Measurements from ENCODE around the gene CLSTN2. TPM values are rescaled to one million over a fixed set of nuclear protein-coding genes. Genes with fewer than 3 reads are reported as not detected.

The CLSTN2 gene
- polyA plus RNA-seq, 4 donors: under 0.01 to 1.2 (median 0.84) TPM; not detected in 1

DNA sequence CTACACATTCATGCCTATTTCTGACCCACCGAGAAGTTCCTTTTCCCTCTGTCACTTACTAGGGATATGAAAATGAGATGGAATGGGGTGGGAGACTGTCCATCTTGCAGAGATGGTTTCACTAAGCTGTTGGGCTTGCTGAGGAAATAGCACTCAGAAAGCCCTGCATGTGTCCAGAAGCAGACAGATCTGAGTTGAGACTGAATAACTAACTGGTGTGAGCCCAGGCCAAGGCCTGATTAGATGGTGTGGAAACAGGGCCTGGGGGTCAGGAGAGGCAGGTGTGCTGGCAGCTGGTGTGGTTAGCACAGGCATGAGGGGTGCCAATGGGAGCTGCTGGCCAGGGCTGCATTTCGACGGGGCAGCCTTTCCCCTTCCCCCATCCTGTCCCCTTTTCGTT lies 72.1 kb downstream of the CLSTN2 start:
- H3K27ac ChIP-seq (ENCODE audit: low read depth in 1 of 3, low read length in 2 of 3): no peak overlapping the region
- no peaks in the 10 kb centered on the region for H3K27me3 ChIP-seq (ENCODE audit: control insufficient read depth in 3 of 3, insufficient read depth in 3 of 3, low read length in 3 of 3)
- no peaks in the 10 kb centered on the region for H3K36me3 ChIP-seq (ENCODE audit: control insufficient read depth in 3 of 3, insufficient read depth in 2 of 3, low read depth in 1 of 3, low read length in 3 of 3)
- no peak for FAIRE-seq
- no peaks in the 10 kb centered on the region for H3K9me3 ChIP-seq (ENCODE audit: control insufficient read depth in 2 of 2, insufficient read depth in 1 of 2, low read depth in 1 of 2, low read length in 1 of 2)
- H3K4me1 ChIP-seq (ENCODE audit: control insufficient read depth in 3 of 3, insufficient read depth in 2 of 3, low read depth in 1 of 3, low read length in 2 of 3): no peaks in the 10 kb centered on the region
- no peak overlapping the region for H3K4me3 ChIP-seq (ENCODE audit: low read depth in 1 of 3, low read length in 3 of 3)
- WGBS, 3 donors: 74 to 85% (median 81%) methylated on average over 4 of the region's 4 CpGs
- DNase-seq: no peak

GRCh38 chr3:140007911-140008869 lies 73.2 kb downstream of the CLSTN2 start:
- Histone ChIP-seq H3K36me3 (ENCODE audit: control insufficient read depth in 3 of 3, insufficient read depth in 2 of 3, low read depth in 1 of 3, low read length in 3 of 3) (no peaks in the 10 kb centered on the region), H3K4me3 (ENCODE audit: low read depth in 1 of 3, low read length in 3 of 3) (no peak overlapping the region), H3K27me3 (ENCODE audit: control insufficient read depth in 3 of 3, insufficient read depth in 3 of 3, low read length in 3 of 3) (no peaks in the 10 kb centered on the region), H3K27ac (ENCODE audit: low read depth in 1 of 3, low read length in 2 of 3) (no peak overlapping the region), H3K4me1 (ENCODE audit: control insufficient read depth in 3 of 3, insufficient read depth in 2 of 3, low read depth in 1 of 3, low read length in 2 of 3) (no peaks in the 10 kb centered on the region), H3K9me3 (ENCODE audit: control insufficient read depth in 2 of 2, insufficient read depth in 1 of 2, low read depth in 1 of 2, low read length in 1 of 2) (no peaks in the 10 kb centered on the region)
- FAIRE-seq: no peak
- 58 to 66% (median 60%) methylated on average over 7 of the region's 7 CpGs for WGBS, 3 donors
- DNase-seq: no peak

- Histone ChIP-seq H3K4me1 (ENCODE audit: control insufficient read depth in 3 of 3, insufficient read depth in 2 of 3, low read depth in 1 of 3, low read length in 2 of 3) (no peaks in the 10 kb centered on the region), H3K36me3 (ENCODE audit: control insufficient read depth in 3 of 3, insufficient read depth in 2 of 3, low read depth in 1 of 3, low read length in 3 of 3) (no peaks in the 10 kb centered on the region), H3K27ac (ENCODE audit: low read depth in 1 of 3, low read length in 2 of 3) (no peak overlapping the region), H3K4me3 (ENCODE audit: low read depth in 1 of 3, low read length in 3 of 3) (no peak overlapping the region), H3K9me3 (ENCODE audit: control insufficient read depth in 2 of 2, insufficient read depth in 1 of 2, low read depth in 1 of 2, low read length in 1 of 2) (no peaks in the 10 kb centered on the region), H3K27me3 (ENCODE audit: control insufficient read depth in 3 of 3, insufficient read depth in 3 of 3, low read length in 3 of 3) (no peaks in the 10 kb centered on the region)
- no peak for FAIRE-seq
- WGBS, 3 donors: 40 to 45% (median 43%) methylated on average over 2 of the region's 2 CpGs
- no peak for DNase-seq
These were observed 75.4 kb downstream of the CLSTN2 start for GRCh38 chr3:140010391-140010790.

- H3K4me3 ChIP-seq (ENCODE audit: low read depth in 1 of 3, low read length in 3 of 3): no peak overlapping the region
- H3K36me3 ChIP-seq (ENCODE audit: control insufficient read depth in 3 of 3, insufficient read depth in 2 of 3, low read depth in 1 of 3, low read length in 3 of 3): no peaks in the 10 kb centered on the region
- H3K27ac ChIP-seq (ENCODE audit: low read depth in 1 of 3, low read length in 2 of 3): no peak overlapping the region
- FAIRE-seq: no peak
- 87 to 97% (median 88%) methylated on average over 2 of the region's 2 CpGs for WGBS, 3 donors
- no peaks in the 10 kb centered on the region for H3K9me3 ChIP-seq (ENCODE audit: control insufficient read depth in 2 of 2, insufficient read depth in 1 of 2, low read depth in 1 of 2, low read length in 1 of 2)
- no peaks in the 10 kb centered on the region for H3K4me1 ChIP-seq (ENCODE audit: control insufficient read depth in 3 of 3, insufficient read depth in 2 of 3, low read depth in 1 of 3, low read length in 2 of 3)
- no peak for DNase-seq
- H3K27me3 ChIP-seq (ENCODE audit: control insufficient read depth in 3 of 3, insufficient read depth in 3 of 3, low read length in 3 of 3): no peaks in the 10 kb centered on the region
These were observed 76.1 kb downstream of the CLSTN2 start for GRCh38 chr3:140011086-140011485.

DNA sequence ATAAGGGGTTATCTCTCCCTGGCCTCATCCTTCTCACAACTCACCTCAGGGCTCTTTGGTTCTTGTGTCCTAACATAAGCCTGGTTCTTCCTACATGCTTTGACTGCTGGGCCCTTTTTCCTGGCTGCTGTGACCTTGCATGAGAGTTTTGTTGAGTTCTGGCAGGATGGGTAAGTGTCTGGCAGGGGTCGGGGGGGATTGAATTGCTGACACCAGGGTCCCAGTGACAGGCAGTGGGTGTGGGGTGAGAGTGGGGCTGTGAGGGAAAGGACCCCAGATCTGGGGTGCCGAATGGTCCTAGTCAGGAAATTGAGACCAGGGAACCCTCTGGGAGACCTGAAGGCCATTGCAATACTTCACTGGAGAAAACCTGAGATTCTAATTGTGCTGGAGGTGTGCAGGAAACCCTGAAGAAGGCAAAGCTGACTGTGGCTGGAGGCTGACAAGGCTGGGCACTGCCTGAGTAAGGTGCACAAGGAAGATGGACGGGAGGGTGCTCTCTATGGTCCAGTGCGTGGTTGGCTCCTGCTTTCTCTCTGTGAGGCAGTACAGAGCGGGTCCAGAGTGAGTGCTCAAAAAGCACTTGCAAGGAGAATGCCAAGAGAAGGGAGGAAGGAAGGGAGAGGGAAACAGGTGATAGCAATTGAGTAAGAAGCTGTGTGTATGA lies 76.8 kb downstream of the CLSTN2 start:
- Histone ChIP-seq H3K36me3 (ENCODE audit: control insufficient read depth in 3 of 3, insufficient read depth in 2 of 3, low read depth in 1 of 3, low read length in 3 of 3) (no peaks in the 10 kb centered on the region), H3K27ac (ENCODE audit: low read depth in 1 of 3, low read length in 2 of 3) (no peak overlapping the region), H3K9me3 (ENCODE audit: control insufficient read depth in 2 of 2, insufficient read depth in 1 of 2, low read depth in 1 of 2, low read length in 1 of 2) (no peaks in the 10 kb centered on the region), H3K4me3 (ENCODE audit: low read depth in 1 of 3, low read length in 3 of 3) (no peak overlapping the region), H3K4me1 (ENCODE audit: control insufficient read depth in 3 of 3, insufficient read depth in 2 of 3, low read depth in 1 of 3, low read length in 2 of 3) (no peaks in the 10 kb centered on the region), H3K27me3 (ENCODE audit: control insufficient read depth in 3 of 3, insufficient read depth in 3 of 3, low read length in 3 of 3) (no peaks in the 10 kb centered on the region)
- WGBS, 3 donors: 78 to 82% (median 79%) methylated on average over 5 of the region's 5 CpGs
- DNase-seq (no peak), FAIRE-seq (no peak)

DNA sequence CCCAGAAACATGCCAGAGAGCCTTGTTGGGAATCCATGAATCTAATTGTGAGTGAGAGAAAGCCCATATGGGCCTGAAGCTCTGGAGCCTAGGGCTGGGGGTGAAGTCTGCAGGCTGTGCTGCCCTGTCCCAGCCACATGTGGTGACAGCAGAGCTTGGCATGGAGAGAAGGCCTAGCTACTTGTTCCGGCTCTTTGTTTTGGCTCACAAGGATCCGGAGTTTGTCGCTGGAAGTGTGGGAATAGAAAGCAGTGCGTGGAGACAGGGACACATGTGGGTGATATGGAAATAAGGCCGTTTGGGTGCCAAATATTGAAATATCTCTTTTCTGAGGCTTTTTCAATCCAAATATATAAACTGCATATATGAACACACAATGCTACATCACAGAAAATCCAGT lies 78.2 kb downstream of the CLSTN2 start:
- no peaks in the 10 kb centered on the region for H3K36me3 ChIP-seq (ENCODE audit: control insufficient read depth in 3 of 3, insufficient read depth in 2 of 3, low read depth in 1 of 3, low read length in 3 of 3)
- FAIRE-seq: no peak
- H3K4me1 ChIP-seq (ENCODE audit: control insufficient read depth in 3 of 3, insufficient read depth in 2 of 3, low read depth in 1 of 3, low read length in 2 of 3): no peaks in the 10 kb centered on the region
- H3K27me3 ChIP-seq (ENCODE audit: control insufficient read depth in 3 of 3, insufficient read depth in 3 of 3, low read length in 3 of 3): no peaks in the 10 kb centered on the region
- no peak overlapping the region for H3K4me3 ChIP-seq (ENCODE audit: low read depth in 1 of 3, low read length in 3 of 3)
- H3K27ac ChIP-seq (ENCODE audit: low read depth in 1 of 3, low read length in 2 of 3): no peak overlapping the region
- WGBS, 3 donors: 75 to 88% (median 86%) methylated on average over 5 of the region's 5 CpGs
- DNase-seq: no peak
- no peaks in the 10 kb centered on the region for H3K9me3 ChIP-seq (ENCODE audit: control insufficient read depth in 2 of 2, insufficient read depth in 1 of 2, low read depth in 1 of 2, low read length in 1 of 2)

DNA sequence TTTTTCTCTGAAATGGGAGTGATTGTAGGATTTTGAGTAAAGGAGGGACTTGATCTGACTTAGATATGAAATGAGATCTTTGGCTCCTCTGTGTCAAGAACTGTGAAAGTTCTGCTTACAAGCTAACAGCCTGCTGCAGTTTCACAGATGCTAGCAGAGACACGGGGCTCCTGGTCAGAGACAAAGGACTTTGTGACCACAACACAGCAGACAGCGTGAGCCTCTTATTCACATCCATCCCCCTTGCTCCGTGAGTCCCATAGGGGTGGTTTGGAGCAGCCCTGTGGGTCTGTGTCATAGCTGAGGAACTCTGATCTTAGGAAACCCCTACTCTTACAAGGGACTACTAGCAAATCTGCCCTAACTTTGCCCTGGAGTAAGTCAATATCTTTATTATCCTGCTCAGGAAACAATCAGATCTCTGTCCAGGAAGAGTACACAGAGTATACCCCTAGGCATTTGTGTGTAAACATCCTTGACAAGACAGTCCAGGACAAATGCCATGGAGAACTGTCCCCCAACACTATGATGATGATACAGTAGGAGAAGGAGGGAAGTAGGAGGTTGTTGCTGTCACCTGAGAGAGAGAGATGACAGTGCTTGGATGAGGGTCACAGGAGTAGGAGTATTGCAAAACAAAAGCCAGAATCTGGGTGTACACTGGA lies 80.0 kb downstream of the CLSTN2 start:
- FAIRE-seq (no peak), DNase-seq (no peak)
- no peaks in the 10 kb centered on the region for H3K9me3 ChIP-seq (ENCODE audit: control insufficient read depth in 2 of 2, insufficient read depth in 1 of 2, low read depth in 1 of 2, low read length in 1 of 2)
- no peaks in the 10 kb centered on the region for H3K4me1 ChIP-seq (ENCODE audit: control insufficient read depth in 3 of 3, insufficient read depth in 2 of 3, low read depth in 1 of 3, low read length in 2 of 3)
- H3K36me3 ChIP-seq (ENCODE audit: control insufficient read depth in 3 of 3, insufficient read depth in 2 of 3, low read depth in 1 of 3, low read length in 3 of 3): no peaks in the 10 kb centered on the region
- H3K27ac ChIP-seq (ENCODE audit: low read depth in 1 of 3, low read length in 2 of 3): no peak overlapping the region
- H3K4me3 ChIP-seq (ENCODE audit: low read depth in 1 of 3, low read length in 3 of 3): no peak overlapping the region
- no peaks in the 10 kb centered on the region for H3K27me3 ChIP-seq (ENCODE audit: control insufficient read depth in 3 of 3, insufficient read depth in 3 of 3, low read length in 3 of 3)
- WGBS, 3 donors: 44 to 69% (median 55%) methylated on average over 3 of the region's 3 CpGs

DNA sequence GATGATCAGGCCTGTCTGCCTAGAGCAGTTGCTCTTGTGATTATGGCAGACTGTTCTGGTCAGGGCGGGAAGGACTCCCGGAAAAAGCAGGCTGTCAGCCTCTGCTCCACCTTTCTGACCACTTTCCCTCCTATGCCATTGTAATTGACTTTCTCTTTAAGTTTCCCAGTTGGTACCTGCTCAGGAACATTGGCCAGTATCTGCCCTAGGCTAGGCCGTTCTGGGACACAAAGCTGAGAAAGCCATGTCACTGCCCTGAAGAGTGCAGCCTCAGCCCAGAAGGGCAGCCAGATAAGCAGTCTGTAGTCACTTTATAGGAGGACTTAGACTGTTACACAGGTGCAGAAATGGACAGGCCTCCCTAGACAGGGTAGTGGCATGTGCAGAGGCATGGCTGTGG lies 80.8 kb downstream of the CLSTN2 start:
- Histone ChIP-seq H3K27ac (ENCODE audit: low read depth in 1 of 3, low read length in 2 of 3) (no peak overlapping the region), H3K9me3 (ENCODE audit: control insufficient read depth in 2 of 2, insufficient read depth in 1 of 2, low read depth in 1 of 2, low read length in 1 of 2) (no peaks in the 10 kb centered on the region), H3K27me3 (ENCODE audit: control insufficient read depth in 3 of 3, insufficient read depth in 3 of 3, low read length in 3 of 3) (no peaks in the 10 kb centered on the region), H3K4me3 (ENCODE audit: low read depth in 1 of 3, low read length in 3 of 3) (no peak overlapping the region), H3K4me1 (ENCODE audit: control insufficient read depth in 3 of 3, insufficient read depth in 2 of 3, low read depth in 1 of 3, low read length in 2 of 3) (no peaks in the 10 kb centered on the region), H3K36me3 (ENCODE audit: control insufficient read depth in 3 of 3, insufficient read depth in 2 of 3, low read depth in 1 of 3, low read length in 3 of 3) (no peaks in the 10 kb centered on the region)
- DNase-seq: no peak
- no peak for FAIRE-seq
- WGBS, 3 donors: 74 to 91% (median 77%) methylated on average over 3 of the region's 3 CpGs
